ENCODE data around the gene TNS1.

TNS1 gene

GRCh38 chr2:217839073-217839749 lies 163.6 kb downstream of the TNS1 start:
- in situ Hi-C loops (cut with HindIII; ENCODE audit: low pct_ligation_motif_present, low pct_unique_long_range_greater_than_20kb, low sequenced_read_pairs), result no loop called here
- no peak for DNase-seq

- DNase-seq, result no peak
- in situ Hi-C loops (cut with HindIII; ENCODE audit: low pct_ligation_motif_present, low pct_unique_long_range_greater_than_20kb, low sequenced_read_pairs), result no loop called here
Observed at GRCh38 chr2:217838409-217838831, 164.4 kb downstream of the TNS1 start.

- no peak for DNase-seq
Observed at GRCh38 chr2:217837530-217837929, 165.3 kb downstream of the TNS1 start.

GRCh38 chr2:217836901-217837491 lies 165.8 kb downstream of the TNS1 start:
- in situ Hi-C loops (cut with HindIII; ENCODE audit: low pct_ligation_motif_present, low pct_unique_long_range_greater_than_20kb, low sequenced_read_pairs), result no loop called here
- no peak for DNase-seq

More at GRCh38 chr2:217837530-217837929, 165.3 kb downstream of the TNS1 start:
- in situ Hi-C loops (cut with HindIII; ENCODE audit: low pct_ligation_motif_present, low pct_unique_long_range_greater_than_20kb, low sequenced_read_pairs), result no loop called here

- no peak for DNase-seq
- in situ Hi-C loops (cut with HindIII; ENCODE audit: low pct_ligation_motif_present, low pct_unique_long_range_greater_than_20kb, low sequenced_read_pairs), result no loop called here
Observed at GRCh38 chr2:217835931-217836891, 166.6 kb downstream of the TNS1 start.

- no peak for DNase-seq
- in situ Hi-C loops (cut with HindIII; ENCODE audit: low pct_ligation_motif_present, low pct_unique_long_range_greater_than_20kb, low sequenced_read_pairs), result no loop called here
Observed at GRCh38 chr2:217834744-217835513, 167.9 kb downstream of the TNS1 start.

- DNase-seq, result no peak
- in situ Hi-C loops (cut with HindIII; ENCODE audit: low pct_ligation_motif_present, low pct_unique_long_range_greater_than_20kb, low sequenced_read_pairs), result no loop called here
Observed at GRCh38 chr2:217834057-217834620, 168.7 kb downstream of the TNS1 start.

GRCh38 chr2:217833439-217833838 lies 169.4 kb downstream of the TNS1 start:
- in situ Hi-C loops (cut with HindIII; ENCODE audit: low pct_ligation_motif_present, low pct_unique_long_range_greater_than_20kb, low sequenced_read_pairs), result no loop called here
- no peak for DNase-seq

GRCh38 chr2:217832987-217833386 lies 169.8 kb downstream of the TNS1 start:
- DNase-seq, result no peak
- in situ Hi-C loops (cut with HindIII; ENCODE audit: low pct_ligation_motif_present, low pct_unique_long_range_greater_than_20kb, low sequenced_read_pairs), result no loop called here

GRCh38 chr2:217832115-217832514 lies 170.7 kb downstream of the TNS1 start:
- no peak for DNase-seq
- in situ Hi-C loops (cut with HindIII; ENCODE audit: low pct_ligation_motif_present, low pct_unique_long_range_greater_than_20kb, low sequenced_read_pairs), result no loop called here

- DNase-seq, result no peak
- in situ Hi-C loops (cut with HindIII; ENCODE audit: low pct_ligation_motif_present, low pct_unique_long_range_greater_than_20kb, low sequenced_read_pairs), result no loop called here
Observed at GRCh38 chr2:217831306-217831705, 171.5 kb downstream of the TNS1 start.

- no peak for DNase-seq
- in situ Hi-C loops (cut with HindIII; ENCODE audit: low pct_ligation_motif_present, low pct_unique_long_range_greater_than_20kb, low sequenced_read_pairs), result no loop called here
Observed at GRCh38 chr2:217830807-217831206, 172.0 kb downstream of the TNS1 start.

GRCh38 chr2:217830061-217830460 lies 172.7 kb downstream of the TNS1 start:
- no peak for DNase-seq
- in situ Hi-C loops (cut with HindIII; ENCODE audit: low pct_ligation_motif_present, low pct_unique_long_range_greater_than_20kb, low sequenced_read_pairs), result no loop called here

- in situ Hi-C loops (cut with HindIII; ENCODE audit: low pct_ligation_motif_present, low pct_unique_long_range_greater_than_20kb, low sequenced_read_pairs), result no loop called here
- no peak for DNase-seq
Observed at GRCh38 chr2:217829420-217829819, 173.4 kb downstream of the TNS1 start.

GRCh38 chr2:217828336-217828735 lies 174.5 kb downstream of the TNS1 start:
- no peak for DNase-seq
- in situ Hi-C loops (cut with HindIII; ENCODE audit: low pct_ligation_motif_present, low pct_unique_long_range_greater_than_20kb, low sequenced_read_pairs), result no loop called here

GRCh38 chr2:217827430-217828201 lies 175.2 kb downstream of the TNS1 start:
- in situ Hi-C loops (cut with HindIII; ENCODE audit: low pct_ligation_motif_present, low pct_unique_long_range_greater_than_20kb, low sequenced_read_pairs), result no loop called here
- no peak for DNase-seq

GRCh38 chr2:217826991-217827390 lies 175.8 kb downstream of the TNS1 start:
- in situ Hi-C loops (cut with HindIII; ENCODE audit: low pct_ligation_motif_present, low pct_unique_long_range_greater_than_20kb, low sequenced_read_pairs), result no loop called here
- no peak for DNase-seq

- DNase-seq, result no peak
- in situ Hi-C loops (cut with HindIII; ENCODE audit: low pct_ligation_motif_present, low pct_unique_long_range_greater_than_20kb, low sequenced_read_pairs), result no loop called here
Observed at GRCh38 chr2:217826520-217826919, 176.3 kb downstream of the TNS1 start.
